Muscle layer of duodenum (tissue), 2 donors: ENCODE data around the gene MPPE1.
"Not testable (repeated sequence)": the region's sequence is repeated elsewhere in the genome, so short reads cannot be mapped to it uniquely, and the experiment has no call there.

Experiments used
- H3K27ac ChIP-seq: one replicate; pipeline ENCODE4 v1.7.0; 2013; ENCODE audit warnings: mild to moderate bottlenecking, low read length
- H3K27me3 ChIP-seq: one replicate; pipeline ENCODE4 v1.7.0; 2013; ENCODE audit warnings: low read depth, mild to moderate bottlenecking, control low read depth, low read length
- H3K36me3 ChIP-seq, 2 donors: one replicate each; pipeline ENCODE4 v1.7.0; 2013; ENCODE audit warnings: low read length in 2 of 2, control low read depth in 1 of 2, mild to moderate bottlenecking in 1 of 2; ENCODE audit not compliant: insufficient read depth in 2 of 2, control insufficient read depth in 1 of 2
- H3K4me1 ChIP-seq, 2 donors: one replicate each; pipeline ENCODE4 v1.7.0; 2013; ENCODE audit warnings: low read length in 2 of 2, mild to moderate bottlenecking in 2 of 2, control low read depth in 1 of 2, moderate library complexity in 1 of 2; ENCODE audit not compliant: insufficient read depth in 2 of 2, control insufficient read depth in 1 of 2
- H3K4me3 ChIP-seq, 2 donors: one replicate each; pipeline ENCODE4 v1.7.0; 2013; ENCODE audit warnings: low read length in 2 of 2, low read depth in 1 of 2, mild to moderate bottlenecking in 1 of 2
- H3K9me3 ChIP-seq, 2 donors: one replicate each; pipeline ENCODE4 v1.7.0; 2013; ENCODE audit warnings: low read length in 2 of 2, control low read depth in 1 of 2, mild to moderate bottlenecking in 1 of 2; ENCODE audit not compliant: control insufficient read depth in 1 of 2
- donor health status: healthy.

MPPE1 gene

GRCh38 chr18:11946756-11947155, 38.6 kb upstream of the MPPE1 start:
- Histone ChIP-seq H3K4me1 (peaks cover 5 to 8% of the 10 kb centered on the region in 2 donors), H3K27ac (peak overlapping the region; percentile 84)

GRCh38 chr18:11945834-11946659, 37.9 kb upstream of the MPPE1 start:
- not testable (repeated sequence) for H3K36me3 ChIP-seq, H3K27me3 ChIP-seq, H3K4me1 ChIP-seq, H3K9me3 ChIP-seq
- Histone ChIP-seq H3K4me3 (peak overlapping the region in 1 of 2 donors; percentile 63), H3K27ac (peak overlapping the region; percentile 84)

More at GRCh38 chr18:11946756-11947155, 38.6 kb upstream of the MPPE1 start:
- no peaks in the 10 kb centered on the region for H3K36me3 ChIP-seq
- no peaks in the 10 kb centered on the region for H3K27me3 ChIP-seq
- no peaks in the 10 kb centered on the region for H3K9me3 ChIP-seq
- peak overlapping the region; percentile 63 to 67 for H3K4me3 ChIP-seq

DNA sequence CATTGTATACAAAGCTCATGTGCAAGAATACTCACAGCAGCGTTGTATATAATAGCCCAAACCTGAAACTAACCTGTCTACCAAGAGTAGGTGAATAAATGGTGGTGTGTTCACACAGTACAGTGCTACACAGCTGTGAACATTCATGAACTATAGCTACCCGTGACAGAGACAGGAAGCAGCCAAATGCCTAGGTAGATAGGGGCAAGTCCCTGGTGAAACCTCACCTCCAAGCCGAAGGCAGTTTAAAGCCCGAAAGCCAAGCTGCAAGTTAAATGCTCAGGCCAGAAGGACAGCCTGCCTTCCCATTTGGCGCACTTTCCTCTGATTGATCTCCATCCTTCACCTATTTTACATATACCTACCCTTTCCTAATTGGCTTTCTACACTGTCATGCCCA, 36.7 kb upstream of the MPPE1 start:
- Histone ChIP-seq H3K27ac (no peak overlapping the region), H3K4me1 (peaks cover 5 to 8% of the 10 kb centered on the region in 2 donors), H3K27me3 (no peaks in the 10 kb centered on the region), H3K36me3 (no peaks in the 10 kb centered on the region), H3K9me3 (no peaks in the 10 kb centered on the region), H3K4me3 (no peak overlapping the region)

- Histone ChIP-seq H3K27me3 (no peaks in the 10 kb centered on the region), H3K4me3 (no peak overlapping the region), H3K36me3 (no peaks in the 10 kb centered on the region), H3K9me3 (no peaks in the 10 kb centered on the region), H3K4me1 (peaks cover 5 to 8% of the 10 kb centered on the region in 2 donors), H3K27ac (no peak overlapping the region)
Measured at GRCh38 chr18:11944252-11944651, 36.1 kb upstream of the MPPE1 start.

GRCh38 chr18:11943551-11943950, 35.4 kb upstream of the MPPE1 start:
- Histone ChIP-seq H3K4me3 (no peak overlapping the region), H3K36me3 (no peaks in the 10 kb centered on the region), H3K9me3 (no peaks in the 10 kb centered on the region), H3K27me3 (no peaks in the 10 kb centered on the region), H3K4me1 (peaks cover 5 to 8% of the 10 kb centered on the region in 2 donors), H3K27ac (no peak overlapping the region)

DNA sequence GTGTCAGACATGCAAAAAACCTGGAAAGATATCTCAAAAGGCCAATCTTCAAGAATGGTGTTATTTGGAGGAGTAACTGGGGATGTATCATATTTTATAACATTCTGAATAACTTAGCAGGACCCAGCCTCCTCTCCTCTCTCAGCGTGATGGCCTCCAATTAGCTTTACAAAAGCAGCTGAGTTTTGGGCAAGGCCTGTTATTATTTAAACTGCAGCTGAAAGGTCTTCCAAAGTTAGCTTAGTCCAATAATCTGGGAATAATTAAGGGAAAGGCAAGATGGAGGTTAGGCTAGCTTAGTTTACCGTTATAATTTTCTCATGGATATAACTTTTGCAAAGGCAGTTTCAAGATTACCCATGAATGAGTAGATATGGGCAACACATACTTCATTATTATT, 32.8 kb upstream of the MPPE1 start:
- Histone ChIP-seq H3K9me3 (no peaks in the 10 kb centered on the region), H3K27me3 (no peaks in the 10 kb centered on the region), H3K27ac (no peak overlapping the region), H3K4me1 (no peaks in the 10 kb centered on the region), H3K36me3 (no peaks in the 10 kb centered on the region), H3K4me3 (no peak overlapping the region)

DNA sequence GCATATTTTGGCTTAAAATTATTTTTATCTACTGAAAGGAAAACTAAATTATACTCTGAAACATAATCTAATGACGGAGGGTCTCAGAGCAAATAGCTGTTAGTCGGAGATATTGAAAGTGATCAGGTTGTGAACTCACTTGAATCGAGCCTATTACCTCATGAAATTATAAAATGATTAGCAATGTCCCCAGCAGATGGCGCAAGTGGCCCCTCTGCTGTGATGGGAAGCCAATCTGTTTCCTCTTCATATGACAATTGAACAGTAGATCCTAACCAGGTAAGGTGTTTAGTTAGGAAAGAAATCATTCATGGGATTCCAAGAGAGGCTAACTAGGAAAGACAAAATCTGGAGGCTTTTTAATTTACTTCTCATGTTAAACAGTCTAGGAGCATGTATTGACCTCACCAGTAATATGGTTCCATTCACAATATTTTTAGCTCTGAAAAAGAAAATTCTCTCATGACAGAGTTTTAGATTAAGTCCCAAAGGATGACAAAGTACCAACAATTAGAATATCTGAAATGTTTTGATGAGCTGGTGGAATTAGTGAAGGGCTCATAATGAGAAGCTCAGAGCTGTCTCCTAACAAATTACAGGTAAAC, 29.9 kb upstream of the MPPE1 start:
- H3K36me3 ChIP-seq: no peaks in the 10 kb centered on the region
- no peaks in the 10 kb centered on the region for H3K27me3 ChIP-seq
- no peaks in the 10 kb centered on the region for H3K4me1 ChIP-seq
- no peak overlapping the region for H3K4me3 ChIP-seq
- H3K27ac ChIP-seq: no peak overlapping the region
- H3K9me3 ChIP-seq: no peaks in the 10 kb centered on the region

DNA sequence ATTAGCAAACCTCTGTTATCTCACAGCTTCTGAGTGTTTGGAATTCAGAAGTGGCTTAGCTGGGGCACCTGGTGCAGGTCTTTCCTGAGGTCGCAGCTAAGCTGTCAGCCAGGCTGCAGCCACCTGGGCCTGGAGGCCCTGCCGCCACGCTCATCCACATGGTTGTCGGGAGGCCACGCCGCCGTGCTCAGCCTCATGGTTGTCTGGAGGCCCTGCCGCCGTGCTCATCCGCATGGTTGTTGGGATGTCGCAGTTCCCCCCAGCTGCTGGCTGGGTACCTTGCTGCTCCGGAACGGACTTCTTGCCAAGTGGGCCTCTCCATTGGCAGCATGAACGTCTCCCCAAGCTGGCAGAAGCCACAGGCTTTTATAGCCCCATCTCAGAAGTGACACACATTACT, 24.3 kb upstream of the MPPE1 start:
- H3K36me3 ChIP-seq: no peaks in the 10 kb centered on the region
- H3K27ac ChIP-seq: no peak overlapping the region

GRCh38 chr18:11927497-11927896, 19.4 kb upstream of the MPPE1 start:
- Histone ChIP-seq H3K4me3 (no peak overlapping the region), H3K9me3 (no peaks in the 10 kb centered on the region), H3K27ac (no peak overlapping the region), H3K36me3 (no peaks in the 10 kb centered on the region), H3K27me3 (no peaks in the 10 kb centered on the region), H3K4me1 (no peaks in the 10 kb centered on the region)

More for the DNA sequence above, 24.3 kb upstream of the MPPE1 start:
- no peaks in the 10 kb centered on the region for H3K4me1 ChIP-seq
- no peak overlapping the region for H3K4me3 ChIP-seq
- no peaks in the 10 kb centered on the region for H3K27me3 ChIP-seq
- no peaks in the 10 kb centered on the region for H3K9me3 ChIP-seq

- no peak overlapping the region for H3K27ac ChIP-seq
- H3K4me1 ChIP-seq: no peaks in the 10 kb centered on the region
- H3K9me3 ChIP-seq: no peaks in the 10 kb centered on the region
- H3K27me3 ChIP-seq: no peaks in the 10 kb centered on the region
- H3K4me3 ChIP-seq: no peak overlapping the region
- H3K36me3 ChIP-seq: no peaks in the 10 kb centered on the region
Measured at GRCh38 chr18:11925800-11926481, 17.8 kb upstream of the MPPE1 start.

GRCh38 chr18:11923450-11923849, 15.3 kb upstream of the MPPE1 start:
- Histone ChIP-seq H3K4me3 (no peak overlapping the region), H3K4me1 (no peaks in the 10 kb centered on the region), H3K9me3 (no peaks in the 10 kb centered on the region), H3K27me3 (no peaks in the 10 kb centered on the region), H3K27ac (no peak overlapping the region), H3K36me3 (no peaks in the 10 kb centered on the region)
